Upper lobe of right lung (tissue), 1 donor: ENCODE results near the gene SIDT2. TPM values are rescaled to one million over a fixed set of nuclear protein-coding genes. Genes with fewer than 3 reads are reported as not detected.
A peak's percentile ranks its signal among the peaks of the same experiment; 100 is the strongest.

Source experiments
- ATAC-seq: fragments of 200-7000 bp; cut with Tn5 transposase; one replicate; pipeline ENCODE4 v1.9.1; 2020; ENCODE audit warnings: mild to moderate bottlenecking, moderate library complexity
- DNase-seq: peaks from one replicate; pipeline ENCODE4 v3.0.0-alpha.2; 2020
- H3K27ac ChIP-seq: fragments of 200-600 bp; one replicate; pipeline ENCODE4 v1.8.0; 2022
- H3K27me3 ChIP-seq: fragments of 200-600 bp; one replicate; pipeline ENCODE4 v1.8.0; 2022; ENCODE audit warnings: mild to moderate bottlenecking
- H3K36me3 ChIP-seq: fragments of 200-600 bp; one replicate; pipeline ENCODE4 v1.8.0; 2022
- H3K4me1 ChIP-seq: fragments of 200-600 bp; one replicate; pipeline ENCODE4 v1.8.0; 2022
- H3K4me3 ChIP-seq: fragments of 200-600 bp; one replicate; pipeline ENCODE4 v1.8.0; 2022; ENCODE audit warnings: mild to moderate bottlenecking
- H3K9me3 ChIP-seq: fragments of 200-600 bp; one replicate; pipeline ENCODE4 v1.8.0; 2022
- CTCF ChIP-seq: fragments of 200-600 bp; IDR thresholded peaks from one replicate; pipeline ENCODE4 v1.8.0; 2022; ENCODE audit warnings: antibody characterized with exemption
- intact Hi-C: fragments of 100-400 bp; cut with DNase I; formaldehyde crosslinking; loops from one replicate; pipeline ENCODE4 v1.11.0; 2022
- total RNA-seq: library from RNA; stranded (reverse); fragmentation: NEBNext Ultra II Directional; extraction: Animal tissue kit (Norgen Biotek cat#: 25700); gene quantifications from one replicate; pipeline ENCODE4 v1.2.1, GENCODE V29; 2021
- donor health status: DM: no; HTN: yes; CAD: no; lungs with severe emphysema.

SIDT2 gene
- total RNA-seq, 1 donor from 2014 or later, result 107 TPM

- no peak overlapping the region for H3K4me3 ChIP-seq
- peaks cover 80% of the 10 kb centered on the region for H3K36me3 ChIP-seq
- H3K27ac ChIP-seq, result peak overlapping the region; percentile 70
- no peaks in the 10 kb centered on the region for H3K27me3 ChIP-seq
- no peak for TF ChIP-seq CTCF
- no peaks in the 10 kb centered on the region for H3K9me3 ChIP-seq
- peaks cover 30% of the 10 kb centered on the region for H3K4me1 ChIP-seq
- intact Hi-C loops, result loop anchor here (10.0 kb wide), 1 partner anchor 117 kb away; no protein-coding TSS in a partner anchor
- DNase-seq, result no peak
- ATAC-seq, result peak; percentile 74
Measured at GRCh38 chr11:117221775-117222517, 43.4 kb downstream of the SIDT2 start.

DNA sequence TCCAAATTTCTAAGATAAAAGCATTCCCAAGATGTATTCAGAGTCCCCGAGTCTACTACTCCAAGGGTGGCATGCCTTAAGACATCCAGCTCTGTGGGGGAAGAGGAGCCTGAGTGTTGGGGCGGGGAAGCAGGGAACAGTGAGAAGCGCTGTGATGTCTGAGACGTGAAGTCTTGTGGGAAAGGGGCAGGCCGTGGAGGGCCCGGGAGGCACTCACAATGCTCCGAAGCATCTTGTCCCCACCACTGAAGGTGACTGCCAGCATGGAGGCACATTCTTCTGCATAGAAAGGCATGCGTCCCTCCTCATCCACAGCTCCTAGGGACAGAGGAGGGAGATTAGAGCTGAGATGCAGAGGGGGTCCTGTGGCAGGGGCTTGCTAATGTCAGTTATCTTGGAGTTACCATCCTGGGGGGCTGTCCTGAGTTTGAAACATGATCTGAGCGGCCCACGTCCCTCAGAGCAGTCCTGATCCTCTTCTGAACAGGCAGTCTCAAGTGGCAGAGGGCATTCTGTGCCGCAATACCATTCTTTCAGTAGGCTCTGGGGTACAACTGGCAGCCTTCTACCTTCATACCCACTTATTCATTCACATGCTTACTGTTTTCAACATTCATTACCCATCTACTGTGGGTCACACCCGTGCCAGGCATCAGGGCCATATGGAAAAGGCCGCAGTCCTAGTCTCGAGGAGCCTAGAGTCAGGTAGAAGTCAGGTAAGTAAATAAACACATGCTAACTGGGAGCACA, 44.6 kb downstream of the SIDT2 start:
- H3K4me1 ChIP-seq, result peaks cover 30% of the 10 kb centered on the region
- intact Hi-C loops, result loop anchor here (10.0 kb wide), 1 partner anchor 118 kb away; no protein-coding TSS in a partner anchor
- no peak for TF ChIP-seq CTCF
- no peak overlapping the region for H3K4me3 ChIP-seq
- ATAC-seq (no peak), DNase-seq (no peak)
- no peaks in the 10 kb centered on the region for H3K9me3 ChIP-seq
- no peak overlapping the region for H3K27ac ChIP-seq
- peaks cover 86% of the 10 kb centered on the region for H3K36me3 ChIP-seq
- H3K27me3 ChIP-seq, result no peaks in the 10 kb centered on the region

- intact Hi-C loops, result loop anchor here (10.0 kb wide), 1 partner anchor 119 kb away; no protein-coding TSS in a partner anchor
- Histone ChIP-seq H3K4me1 (peaks cover 24% of the 10 kb centered on the region), H3K4me3 (no peak overlapping the region), H3K27me3 (no peaks in the 10 kb centered on the region), H3K27ac (no peak overlapping the region), H3K9me3 (no peaks in the 10 kb centered on the region), H3K36me3 (peaks cover 86% of the 10 kb centered on the region)
- DNase-seq, result no peak
- TF ChIP-seq CTCF, result no peak
- ATAC-seq, result no peak
Measured at GRCh38 chr11:117223741-117224689, 45.5 kb downstream of the SIDT2 start.

DNA sequence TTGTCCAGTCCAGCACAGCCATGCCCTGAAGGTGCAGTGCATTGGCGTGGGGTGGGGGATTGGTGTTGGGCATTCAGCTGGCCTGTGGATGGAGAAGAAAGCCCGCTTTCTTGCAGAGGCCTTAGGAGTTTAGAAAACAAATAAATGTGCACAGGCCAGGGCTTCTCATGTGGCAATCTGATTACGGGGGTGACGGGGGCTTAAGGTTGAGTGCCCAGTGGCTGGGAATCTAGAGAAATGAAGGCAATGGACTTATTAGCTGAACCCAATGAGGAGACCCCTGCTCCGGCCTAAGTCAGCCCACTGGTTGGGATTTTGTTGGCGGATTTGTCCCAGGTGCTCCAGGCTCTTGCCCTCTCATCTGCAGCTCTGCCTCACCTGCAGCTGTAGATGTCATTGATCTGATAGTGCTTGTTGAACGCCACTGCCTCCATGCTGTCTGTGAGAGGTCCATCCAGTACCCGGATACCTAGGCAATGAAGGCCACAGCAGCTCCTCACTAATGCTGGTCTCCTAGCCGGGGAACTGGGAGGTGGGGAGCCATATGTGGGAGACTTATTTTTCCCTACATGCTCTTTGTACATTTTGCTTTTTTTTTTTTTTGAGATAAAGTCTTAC, 47.1 kb downstream of the SIDT2 start:
- Histone ChIP-seq H3K4me1 (peaks cover 15% of the 10 kb centered on the region), H3K36me3 (peaks cover 82% of the 10 kb centered on the region), H3K27me3 (no peaks in the 10 kb centered on the region), H3K4me3 (no peak overlapping the region), H3K9me3 (no peaks in the 10 kb centered on the region), H3K27ac (no peak overlapping the region)
- intact Hi-C loops, result loop anchor here (10.0 kb wide), 1 partner anchor 121 kb away; no protein-coding TSS in a partner anchor
- DNase-seq (no peak), ATAC-seq (no peak)
- TF ChIP-seq CTCF, result no peak
